K562 (cell line): Measurements from ENCODE around the gene FAM120AOS. TPM values are rescaled to one million over a fixed set of nuclear protein-coding genes. Genes with fewer than 3 reads are reported as not detected.

ENCODE experiments used
- ATF4 ChIP-seq: fragments of 450-650 bp; formaldehyde crosslinking; IDR thresholded peaks from 2 replicates; pipeline ENCODE4 v1.4.0; 2022; ENCODE audit warnings: mild to moderate bottlenecking, moderate library complexity
- BHLHE40 ChIP-seq: IDR thresholded peaks from 2 replicates; pipeline ENCODE4 v1.6.1; 2011; ENCODE audit warnings: low read length, improper control_type of control experiment
- HNRNPK ChIP-seq: fragments of 200-400 bp; formaldehyde crosslinking; IDR thresholded peaks from one replicate; pipeline ENCODE4 v1.6.1; 2018; ENCODE audit warnings: mild to moderate bottlenecking, low read depth, low read length; ENCODE audit not compliant: poor library complexity, severe bottlenecking
- KDM5B ChIP-seq: fragments of 200-600 bp; sonication (generic); IDR thresholded peaks from 2 replicates; pipeline ENCODE4 v1.6.1; 2012; ENCODE audit warnings: low read depth, mild to moderate bottlenecking, moderate library complexity, low read length, control low read depth, inconsistent platforms; ENCODE audit not compliant: insufficient replicate concordance
- LCOR ChIP-seq: sonication (generic); formaldehyde crosslinking; IDR thresholded peaks from 2 replicates; pipeline ENCODE4 v1.8.0; 2022; ENCODE audit warnings: mild to moderate bottlenecking, missing genetic modification reagents
- NONO ChIP-seq, 2 experiments: fragments of 200-400 bp in 1 of 2; fragments of 450-650 bp in 1 of 2; formaldehyde crosslinking in 1 of 2; IDR thresholded peaks; 2 replicates each; pipeline ENCODE4 v1.6.1; 2017; ENCODE audit warnings: low read depth in 2 of 2, mild to moderate bottlenecking in 2 of 2, moderate library complexity in 2 of 2, low read length in 1 of 2
- PBX2 ChIP-seq, 2 experiments: IDR thresholded peaks in 1 of 2; conservative IDR thresholded peaks in 1 of 2; 2 replicates each; pipeline ENCODE4 v1.6.1; 2016; ENCODE audit warnings: low read depth in 2 of 2, mild to moderate bottlenecking in 1 of 2, missing compliant biosample characterization in 1 of 2, missing genetic modification characterization in 1 of 2, moderate library complexity in 1 of 2
- POLR2G ChIP-seq: fragments of 200-400 bp; formaldehyde crosslinking; IDR thresholded peaks from 2 replicates; pipeline ENCODE4 v1.6.1; 2017; ENCODE audit warnings: low read depth, mild to moderate bottlenecking, antibody characterized with exemption, low read length, moderate library complexity
- TAF7 ChIP-seq: fragments of 450-650 bp; IDR thresholded peaks from 2 replicates; pipeline ENCODE4 v1.6.1; 2016; ENCODE audit warnings: missing genetic modification characterization, missing compliant biosample characterization
- TSHZ1 ChIP-seq: fragments of 250-450 bp; sonication (Bioruptor Pico); IDR thresholded peaks from 2 replicates; pipeline ENCODE4 v1.4.0; 2020; ENCODE audit warnings: mild to moderate bottlenecking, moderate library complexity
- ZNF217 ChIP-seq: sonication (generic); formaldehyde crosslinking; IDR thresholded peaks from 2 replicates; pipeline ENCODE4 v1.8.0; 2022; ENCODE audit warnings: mild to moderate bottlenecking, missing genetic modification reagents
- ZNF644 ChIP-seq: fragments of 200-800 bp; sonication (Bioruptor generic); IDR thresholded peaks from 2 replicates; pipeline ENCODE4 v1.6.1; 2016; ENCODE audit warnings: low read depth, missing genetic modification characterization, missing compliant biosample characterization
- ZNF766 ChIP-seq: fragments of 200-800 bp; sonication (Bioruptor generic); conservative IDR thresholded peaks from 2 replicates; pipeline ENCODE4 v1.6.1; 2016; ENCODE audit warnings: missing genetic modification characterization, missing compliant biosample characterization
- ZSCAN29 ChIP-seq: fragments of 450-650 bp; IDR thresholded peaks from 2 replicates; pipeline ENCODE4 v1.6.1; 2017
- polyA plus RNA-seq, 8 experiments: library from polyadenylated mRNA; depleted of rRNA in 4 of 8; stranded (reverse) in 5 of 8; unstranded in 3 of 8; fragments of >200 nt; fragmentation: Nextera tagmentation in 2 of 8; fragmentation: Illumina TruSeq in 1 of 8; extraction: Ambion mirVana in 2 of 8; extraction: Trizol in 1 of 8; gene quantifications; 2 replicates each; pipeline versions ENCODE4 v1.2.1 to v1.2.3, GENCODE V29; 2011 to 2014; ENCODE audit warnings: inconsistent platforms in 1 of 8, missing spikeins in 1 of 8
- total RNA-seq, 7 experiments: library from RNA; depleted of rRNA in 6 of 7; stranded (reverse); fragments of >200 nt in 6 of 7; fragmentation: Illumina TruSeq in 2 of 7; extraction: Trizol in 2 of 7; gene quantifications; 2 replicates each; pipeline versions ENCODE4 v1.2.1 to v1.2.3, GENCODE V29; 2011 to 2021; ENCODE audit warnings: low replicate concordance in 1 of 7
- TF ChIP-seq, protein P1 (sequence below): fragments of 450-650 bp; IDR thresholded peaks from 2 replicates; pipeline ENCODE4 v1.6.1; 2016; ENCODE audit warnings: missing biosample characterization, missing genetic modification characterization

Gene FAM120AOS
- total and polyA plus RNA-seq, 9 of the 15 experiments (the other 6 are each of a cell fraction or from before 2014, with no cell fraction given) = 18.8 to 53.4 (median 41.4) TPM

DNA sequence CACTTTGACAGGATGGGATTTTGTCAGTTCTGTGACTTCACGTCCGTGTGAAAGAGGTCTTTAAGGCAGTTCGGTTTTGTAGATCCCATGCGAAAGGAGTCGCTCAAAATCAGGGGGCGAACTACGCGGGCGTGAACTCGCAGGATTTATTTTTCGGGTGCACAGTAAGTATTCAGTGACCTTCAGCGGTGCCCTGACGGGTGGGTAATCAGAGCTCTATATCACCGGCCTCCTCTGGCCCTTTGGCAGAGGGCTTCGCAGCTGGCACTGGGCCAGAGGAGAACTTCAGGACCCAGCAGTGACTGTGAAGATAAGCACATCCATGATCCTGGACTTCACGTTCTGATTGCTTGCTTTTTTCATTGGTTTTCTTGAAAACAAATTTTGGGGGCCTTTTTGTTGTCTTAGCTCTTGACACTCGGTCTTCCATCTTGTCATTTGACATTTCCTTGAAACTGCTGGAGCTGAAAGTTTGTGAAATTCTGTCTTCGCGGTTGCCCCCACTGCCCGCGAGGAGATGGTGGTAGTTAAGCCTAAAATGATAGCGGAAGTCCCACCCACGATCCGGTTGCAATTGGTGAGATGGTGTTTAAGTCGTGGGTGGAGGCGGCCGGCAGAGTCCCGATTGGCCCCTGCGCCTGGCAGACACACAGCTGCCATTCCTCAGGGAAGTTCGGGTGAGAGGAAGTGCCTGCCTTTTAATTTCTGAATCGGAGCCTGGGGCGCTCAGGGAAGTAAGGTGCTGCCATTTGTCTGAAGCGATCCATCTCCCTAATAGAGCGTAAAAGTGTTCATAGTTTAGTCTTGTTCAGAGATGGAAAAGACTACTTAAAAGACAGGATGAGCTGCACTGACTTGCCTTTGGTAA, at the start of gene FAM120AOS (continued):
- TF ChIP-seq TSHZ1 (CRISPR knock-in tag) = 0 out of 2 replicates have a peak, but pooled peaks have one; percentile 23
- TF ChIP-seq NONO (IDR thresholded peaks at IDR 0.05; ENCODE audit: low read depth in 2 of 2, low read length in 1 of 2) = 0 out of 4 replicates have a peak, but pooled peaks of 1 of the 2 experiments have one; percentile 25
- peak; percentile 16; the same call in 1 of the 2 replicates for TF ChIP-seq BHLHE40
- TF ChIP-seq ATF4 (CRISPR knock-in tag) = peak; percentile 52; the same call in 1 of the 2 replicates
- peak; percentile 30; the same call in 1 of the 2 replicates for TF ChIP-seq PBX2 (CRISPR knock-in tag; IDR thresholded peaks at IDR 0.05; ENCODE audit: low read depth)
- peak; percentile 97 for TF ChIP-seq PBX2 (tag; conservative IDR thresholded peaks at IDR 0.05; ENCODE audit: low read depth)
- TF ChIP-seq ZSCAN29 = no peak
- TF ChIP-seq, protein P1, sequence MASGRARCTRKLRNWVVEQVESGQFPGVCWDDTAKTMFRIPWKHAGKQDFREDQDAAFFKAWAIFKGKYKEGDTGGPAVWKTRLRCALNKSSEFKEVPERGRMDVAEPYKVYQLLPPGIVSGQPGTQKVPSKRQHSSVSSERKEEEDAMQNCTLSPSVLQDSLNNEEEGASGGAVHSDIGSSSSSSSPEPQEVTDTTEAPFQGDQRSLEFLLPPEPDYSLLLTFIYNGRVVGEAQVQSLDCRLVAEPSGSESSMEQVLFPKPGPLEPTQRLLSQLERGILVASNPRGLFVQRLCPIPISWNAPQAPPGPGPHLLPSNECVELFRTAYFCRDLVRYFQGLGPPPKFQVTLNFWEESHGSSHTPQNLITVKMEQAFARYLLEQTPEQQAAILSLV = no peak
- TF ChIP-seq ZNF644 (tag) = no peak
- no peak for TF ChIP-seq TAF7 (tag)
- peak; percentile 61 for TF ChIP-seq POLR2G
- no peak for TF ChIP-seq ZNF217 (CRISPR knock-in tag)
- TF ChIP-seq LCOR = no peak
- TF ChIP-seq HNRNPK = no peak
- 0 out of 2 replicates have a peak, but pooled peaks have one; percentile 64 for TF ChIP-seq ZNF766 (CRISPR knock-in tag)
- TF ChIP-seq KDM5B = peak; percentile 38
